Measurements from ENCODE around the gene RNU11. TPM values are rescaled to one million over a fixed set of nuclear protein-coding genes. Genes with fewer than 3 reads are reported as not detected.
A peak's percentile ranks its signal among the peaks of the same experiment; 100 is the strongest.
"Not testable (repeated sequence)": the region's sequence is repeated elsewhere in the genome, so short reads cannot be mapped to it uniquely, and the experiment has no call there.

Gene RNU11
- total RNA-seq, 2 donors from 2014 or later: not detected

- H3K9me3 Mint-ChIP-seq; H3K4me3 Mint-ChIP-seq; H3K27me3 Mint-ChIP-seq (ENCODE audit: insufficient read depth); H3K27ac Mint-ChIP-seq; H3K9ac ChIP-seq (ENCODE audit: extremely low read depth, low read length, poor library complexity, severe bottlenecking); H3K9me3 ChIP-seq (ENCODE audit: control insufficient read depth, low read length); H3K4me1 Mint-ChIP-seq; H3K36me3 Mint-ChIP-seq (ENCODE audit: low read depth); H3K27me3 ChIP-seq (ENCODE audit: control insufficient read depth, insufficient read depth, low read length, poor library complexity, severe bottlenecking); H3K4me1 ChIP-seq (ENCODE audit: control insufficient read depth, insufficient read depth, low read length); H3K27ac ChIP-seq (ENCODE audit: low read depth, low read length); H3K36me3 ChIP-seq (ENCODE audit: control insufficient read depth, insufficient read depth, low read length); H3K4me3 ChIP-seq (ENCODE audit: low read length): not testable (repeated sequence)
- peak; percentile 81 for DNase-seq
- WGBS, 2 experiments (ENCODE audit: insufficient coverage in 1 of 2, insufficient read length in 1 of 2): 71 to 81% methylated on average over 1 to 3 of the region's 3 CpGs
- TF ChIP-seq CTCF (conservative IDR thresholded peaks at IDR 0.05): peak; percentile 78
Observed at GRCh38 chr1:28653870-28654269, 5.5 kb downstream of the RNU11 start.

- not testable (repeated sequence) for H3K36me3 Mint-ChIP-seq (ENCODE audit: low read depth); H3K9me3 Mint-ChIP-seq; H3K27me3 ChIP-seq (ENCODE audit: control insufficient read depth, insufficient read depth, low read length, poor library complexity, severe bottlenecking); H3K9me3 ChIP-seq (ENCODE audit: control insufficient read depth, low read length); H3K27ac ChIP-seq (ENCODE audit: low read depth, low read length); DNase-seq; H3K4me3 Mint-ChIP-seq; H3K27me3 Mint-ChIP-seq (ENCODE audit: insufficient read depth); H3K27ac Mint-ChIP-seq; H3K9ac ChIP-seq (ENCODE audit: extremely low read depth, low read length, poor library complexity, severe bottlenecking); H3K4me1 Mint-ChIP-seq; H3K4me1 ChIP-seq (ENCODE audit: control insufficient read depth, insufficient read depth, low read length); H3K36me3 ChIP-seq (ENCODE audit: control insufficient read depth, insufficient read depth, low read length); H3K4me3 ChIP-seq (ENCODE audit: low read length)
- WGBS, 2 experiments (ENCODE audit: insufficient coverage in 1 of 2, insufficient read length in 1 of 2): 92 to 95% methylated on average over 8 to 10 of the region's 10 CpGs
Observed at GRCh38 chr1:28655448-28656311, 7.3 kb downstream of the RNU11 start.

GRCh38 chr1:28656335-28656734, 7.9 kb downstream of the RNU11 start:
- no peaks in the 10 kb centered on the region for H3K4me1 Mint-ChIP-seq
- H3K27ac Mint-ChIP-seq: no peak overlapping the region
- H3K4me3 ChIP-seq (ENCODE audit: low read length): no peak overlapping the region
- no peaks in the 10 kb centered on the region for H3K27me3 ChIP-seq (ENCODE audit: control insufficient read depth, insufficient read depth, low read length, poor library complexity, severe bottlenecking)
- no peaks in the 10 kb centered on the region for H3K27me3 Mint-ChIP-seq (ENCODE audit: insufficient read depth)
- DNase-seq: no peak
- no peak for TF ChIP-seq CTCF (conservative IDR thresholded peaks at IDR 0.05)
- H3K4me1 ChIP-seq (ENCODE audit: control insufficient read depth, insufficient read depth, low read length): no peaks in the 10 kb centered on the region
- H3K36me3 Mint-ChIP-seq (ENCODE audit: low read depth): no peaks in the 10 kb centered on the region
- no peak overlapping the region for H3K9ac ChIP-seq (ENCODE audit: extremely low read depth, low read length, poor library complexity, severe bottlenecking)
- no peaks in the 10 kb centered on the region for H3K36me3 ChIP-seq (ENCODE audit: control insufficient read depth, insufficient read depth, low read length)
- H3K9me3 Mint-ChIP-seq: no peaks in the 10 kb centered on the region
- 93 to 95% methylated on average over 6 of the region's 6 CpGs for WGBS, 2 experiments (ENCODE audit: insufficient coverage in 1 of 2, insufficient read length in 1 of 2)
- no peak overlapping the region for H3K4me3 Mint-ChIP-seq
- no peak overlapping the region for H3K27ac ChIP-seq (ENCODE audit: low read depth, low read length)
- H3K9me3 ChIP-seq (ENCODE audit: control insufficient read depth, low read length): no peaks in the 10 kb centered on the region

Data from endodermal cell (in vitro differentiated cells).